T-helper 2 cell treated with Interferon-gamma antibody and Interleukin-4, amounts not matched to agents 100 ng/mL and 5 ng/mL, for 36 hours (primary cell): ENCODE measurements around the gene OR5M11. TPM values are rescaled to one million over a fixed set of nuclear protein-coding genes. Genes with fewer than 3 reads are reported as not detected.
"Not testable (repeated sequence)": the region's sequence is repeated elsewhere in the genome, so short reads cannot be mapped to it uniquely, and the experiment has no call there.

Experiments used
- intact Hi-C: fragments of 100-400 bp; cut with micrococcal nuclease; formaldehyde crosslinking; loops from one replicate; pipeline ENCODE4 v1.15.1; 2023
- total RNA-seq: library from RNA; stranded (reverse); gene quantifications from 2 replicates; pipeline ENCODE4 v1.2.3, GENCODE V29; 2022

The OR5M11 gene
- not detected in 2 replicates for total RNA-seq

DNA sequence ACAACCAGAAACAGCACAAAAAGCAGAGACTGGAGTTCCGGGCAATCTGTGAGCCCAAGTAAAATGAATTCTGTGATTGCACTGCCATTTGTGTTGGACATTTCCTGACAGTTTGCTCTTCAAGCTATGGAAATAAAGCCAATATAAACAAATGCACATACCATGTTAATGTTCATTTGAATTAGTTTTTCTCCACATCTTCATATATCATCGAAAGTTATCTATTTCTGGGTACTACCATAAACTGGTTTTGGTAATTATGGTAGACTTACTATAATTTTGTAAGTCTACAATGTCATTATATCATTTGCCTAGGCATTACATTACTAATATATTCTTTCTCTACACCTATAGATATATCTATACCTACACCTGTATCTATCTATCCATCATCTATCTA lies at the start of gene OR5M11:
Gene OR5M11 (minus strand): TSS at position 101 of the 400 bp plus-strand sequence. CDS start 0 bp downstream, at position 101.
- intact Hi-C loops: no loop called here

DNA sequence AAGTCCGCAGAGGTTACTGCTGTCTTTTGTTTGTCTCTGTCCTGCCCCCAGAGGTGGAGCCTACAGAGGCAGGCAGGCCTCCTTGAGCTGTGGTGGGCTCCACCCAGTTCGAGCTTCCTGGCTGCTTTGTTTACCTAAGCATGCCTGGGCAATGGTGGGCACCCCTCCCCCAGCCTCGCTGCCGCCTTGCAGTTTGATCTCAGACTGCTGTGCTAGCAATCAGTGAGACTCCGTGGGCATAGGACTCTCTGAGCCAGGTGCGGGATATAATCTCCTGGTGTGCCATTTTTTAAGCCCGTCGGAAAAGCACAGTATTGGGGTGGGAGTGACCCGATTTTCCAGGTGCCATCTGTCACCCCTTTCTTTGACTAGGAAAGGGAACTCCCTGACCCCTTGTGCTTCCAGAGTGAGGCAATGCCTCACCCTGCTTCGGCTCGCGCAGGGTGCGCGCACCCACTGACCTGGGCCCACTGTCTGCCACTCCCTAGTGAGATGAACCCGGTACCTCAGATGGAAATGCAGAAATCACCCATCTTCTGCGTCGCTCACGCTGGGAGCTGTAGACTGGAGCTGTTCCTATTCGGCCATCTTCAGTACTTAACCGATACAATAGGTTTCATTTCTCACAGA lies 49.1 kb upstream of the OR5M11 start:
- intact Hi-C loops: not testable (repeated sequence)

DNA sequence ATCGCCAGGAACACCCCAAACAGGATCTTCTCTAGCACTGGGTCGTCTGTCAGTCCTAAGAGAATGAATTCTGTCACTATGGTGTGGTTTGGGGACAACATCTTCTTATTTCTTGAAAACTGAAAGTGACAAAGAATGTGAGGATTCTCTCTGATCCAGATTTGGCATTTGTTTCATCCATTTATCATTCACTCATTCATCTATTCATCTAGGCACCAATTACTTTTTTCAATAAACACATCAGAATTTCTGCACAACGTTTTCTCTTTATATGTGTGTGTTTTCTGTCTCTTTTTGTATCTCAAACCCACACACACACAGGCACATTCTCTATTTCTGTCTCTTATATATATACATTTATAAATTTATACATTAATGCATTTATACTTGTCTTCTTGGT lies 34.6 kb upstream of the OR5M11 start, which contains the start of gene OR5M10:
Gene OR5M10 (minus strand): TSS at position 101 of the 400 bp plus-strand sequence. CDS start 0 bp downstream, at position 101.
- intact Hi-C loops: no loop called here

DNA sequence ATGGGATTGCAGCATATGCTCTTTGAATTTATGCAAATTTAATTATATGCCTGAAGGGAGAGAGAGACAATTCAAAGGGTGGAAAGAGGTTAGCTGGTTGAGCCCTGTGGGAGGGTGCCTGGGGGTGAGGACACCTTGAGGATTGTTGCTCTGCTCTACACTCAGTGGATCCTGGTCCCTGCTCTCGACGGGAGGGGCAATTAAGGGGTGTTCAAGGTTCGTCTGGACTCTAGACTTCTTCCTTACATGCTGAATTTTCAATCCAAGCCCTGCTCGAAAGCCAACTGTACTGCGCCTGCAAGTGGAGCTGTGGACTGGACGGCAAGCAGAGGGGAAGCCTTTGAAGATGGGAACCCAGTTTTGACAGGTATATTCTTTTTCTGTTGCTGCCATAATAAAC lies 15.5 kb upstream of the OR5M11 start:
- intact Hi-C loops: no loop called here

DNA sequence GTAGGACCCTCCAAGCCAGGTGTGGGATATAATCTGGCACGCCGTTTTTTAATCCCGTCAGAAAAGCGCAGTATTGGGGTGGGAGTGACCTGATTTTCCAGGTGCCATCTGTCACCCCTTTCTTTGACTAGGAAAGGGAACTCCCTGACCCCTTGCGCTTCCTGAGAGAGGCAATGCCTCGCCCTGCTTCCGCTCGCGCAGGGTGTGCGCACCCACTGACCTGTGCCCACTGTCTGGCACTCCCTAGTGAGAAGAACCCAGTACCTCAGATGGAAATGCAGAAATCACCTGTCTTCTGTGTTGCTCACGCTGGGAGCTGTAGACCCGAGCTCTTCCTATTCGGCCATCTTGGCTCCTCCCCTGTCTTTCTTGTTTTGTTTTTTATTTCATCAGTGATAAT lies 11.6 kb upstream of the OR5M11 start:
- intact Hi-C loops: not testable (repeated sequence)

DNA sequence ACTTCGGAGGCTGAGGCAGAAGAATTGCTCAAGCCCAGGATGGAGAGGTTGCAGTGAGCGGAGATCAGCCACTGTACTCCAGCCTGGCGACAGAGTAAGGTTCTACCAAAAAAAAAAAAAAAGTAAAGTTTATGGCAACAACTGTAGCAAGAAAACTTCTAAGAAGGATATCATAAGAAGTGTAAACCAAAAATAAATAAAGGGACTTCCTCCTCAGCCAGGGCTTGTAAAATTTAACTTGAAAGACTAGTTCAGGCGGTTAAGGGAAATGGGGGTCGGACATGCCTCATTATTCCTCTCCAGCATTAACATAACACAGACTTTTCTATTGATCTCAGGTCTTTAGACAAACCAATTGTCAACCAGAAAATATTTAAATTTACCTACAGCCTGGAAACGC lies 2.5 kb upstream of the OR5M11 start:
- intact Hi-C loops: no loop called here

DNA sequence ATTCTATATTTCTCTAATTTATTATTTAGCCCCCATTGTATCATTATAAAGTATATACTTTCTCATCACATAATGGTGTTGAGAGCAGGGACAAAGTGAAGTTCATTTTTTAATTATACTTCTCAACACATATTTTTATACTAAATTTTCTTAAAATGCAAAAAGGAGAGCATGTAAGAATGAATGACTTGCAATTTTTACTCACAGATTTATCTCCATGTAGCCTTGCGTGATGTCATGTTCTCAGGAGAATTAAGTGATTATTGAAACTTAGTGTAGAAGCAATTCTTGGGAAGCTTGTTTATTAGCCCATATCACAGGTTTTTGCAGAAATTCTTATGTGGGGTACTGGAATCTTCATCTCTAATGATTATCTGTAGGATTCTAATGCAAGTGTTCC lies 682 bp upstream of the OR5M11 start:
- intact Hi-C loops: no loop called here

DNA sequence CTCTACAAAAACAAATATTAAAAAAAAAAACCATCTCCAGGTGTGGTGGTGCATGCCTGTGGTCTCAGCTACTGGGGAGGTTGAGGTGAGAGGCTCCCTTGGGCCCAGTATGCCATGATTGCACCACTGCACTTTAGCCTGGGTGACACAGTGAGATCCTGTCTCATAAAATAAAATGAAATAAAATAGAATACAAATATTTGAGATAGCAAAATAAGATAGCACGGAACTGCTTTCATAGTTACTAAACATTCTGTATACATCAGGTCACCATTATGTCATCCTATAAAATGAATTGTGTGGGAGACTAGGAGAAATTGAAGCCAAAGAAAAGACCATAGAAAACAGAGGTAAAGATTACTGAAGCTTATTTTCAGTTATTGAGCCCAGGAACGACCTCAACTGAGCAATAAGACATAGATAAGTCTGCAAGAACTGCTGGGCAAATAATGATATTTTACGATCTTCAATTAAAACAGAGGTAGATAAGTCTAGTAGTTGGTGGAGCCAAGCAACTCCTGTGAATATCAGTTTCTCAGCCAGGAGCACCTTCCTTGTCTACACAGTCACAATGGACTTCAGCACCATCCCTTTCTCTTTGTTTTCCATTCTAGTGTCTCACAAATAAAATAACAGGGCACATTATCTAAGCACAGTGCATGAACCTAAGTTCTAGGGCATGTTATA lies 9.9 kb downstream of the OR5M11 start:
- intact Hi-C loops: no loop called here

DNA sequence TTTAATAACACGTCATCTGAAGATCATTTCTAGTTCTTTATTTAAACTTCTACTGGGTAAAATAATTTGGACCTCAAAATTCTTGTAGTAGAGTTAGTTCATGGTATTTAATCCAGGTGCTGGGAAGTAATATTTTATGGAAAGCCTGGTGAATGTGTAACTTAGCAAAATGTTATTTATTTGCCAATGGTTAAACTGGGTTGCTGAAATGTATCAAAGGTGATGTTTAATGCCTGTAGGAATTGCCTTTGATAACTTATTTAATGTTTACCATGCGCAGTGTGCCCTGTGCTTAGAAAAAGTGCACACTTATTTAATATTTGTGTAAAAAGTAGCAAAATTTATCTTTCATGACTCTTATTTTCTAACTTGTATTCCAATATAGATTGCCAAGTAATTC lies 11.2 kb downstream of the OR5M11 start:
- intact Hi-C loops: no loop called here

DNA sequence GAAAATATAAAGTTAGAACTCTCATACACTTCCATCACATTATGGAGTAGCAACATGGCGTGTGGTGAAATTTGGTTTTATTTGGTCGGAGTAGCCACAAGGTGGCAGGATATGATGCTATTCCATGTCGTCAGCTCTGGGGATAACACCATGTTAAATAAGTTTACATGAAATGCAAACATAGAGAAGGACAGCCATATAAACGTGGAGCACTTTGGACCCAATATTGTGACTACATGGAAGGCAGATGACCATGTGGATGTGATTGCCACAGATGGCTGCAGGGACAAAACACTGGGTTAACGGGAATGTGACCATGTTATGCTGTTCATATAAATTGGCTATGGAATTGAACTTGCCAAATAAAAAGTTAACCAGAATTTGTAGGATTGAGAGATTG lies 21.0 kb downstream of the OR5M11 start:
- intact Hi-C loops: no loop called here

DNA sequence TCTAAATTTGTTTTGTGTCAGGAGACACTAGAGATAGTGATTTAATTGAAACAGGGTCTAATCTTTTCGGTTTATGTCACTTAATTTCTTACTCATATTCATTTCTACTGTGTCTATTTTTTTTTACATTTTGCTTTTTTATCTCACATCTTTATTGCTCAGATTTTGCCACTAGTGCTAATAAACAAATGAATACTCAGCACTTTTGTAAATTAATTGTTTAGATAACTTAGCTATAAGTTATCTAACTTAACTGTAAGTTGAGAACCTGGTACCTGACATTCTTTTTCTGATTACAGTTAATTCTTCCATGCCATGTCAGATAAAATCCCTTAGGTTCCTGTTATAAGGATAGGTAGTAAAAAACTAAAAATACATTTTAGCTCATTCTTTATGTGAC lies 29.8 kb downstream of the OR5M11 start:
- intact Hi-C loops: no loop called here

DNA sequence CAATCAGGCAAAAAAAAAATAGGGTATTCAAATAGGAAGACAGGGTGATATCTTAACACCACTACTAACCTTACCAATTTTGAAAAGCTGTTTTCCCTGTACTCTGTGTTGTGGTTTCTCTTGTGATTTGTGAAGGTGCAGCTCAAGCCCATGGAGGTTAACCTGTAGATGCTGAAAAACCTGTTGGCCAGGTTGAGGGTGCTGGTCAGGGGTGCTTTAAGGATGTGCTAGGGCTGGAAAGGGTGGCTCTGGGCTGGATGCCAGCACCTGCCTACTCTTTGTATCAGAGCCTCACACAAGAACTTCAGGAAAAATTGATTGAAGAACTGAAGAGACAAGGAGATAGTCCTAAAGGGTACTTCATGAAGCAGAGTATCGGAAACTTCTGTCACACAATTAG lies 33.6 kb downstream of the OR5M11 start:
- intact Hi-C loops: no loop called here

DNA sequence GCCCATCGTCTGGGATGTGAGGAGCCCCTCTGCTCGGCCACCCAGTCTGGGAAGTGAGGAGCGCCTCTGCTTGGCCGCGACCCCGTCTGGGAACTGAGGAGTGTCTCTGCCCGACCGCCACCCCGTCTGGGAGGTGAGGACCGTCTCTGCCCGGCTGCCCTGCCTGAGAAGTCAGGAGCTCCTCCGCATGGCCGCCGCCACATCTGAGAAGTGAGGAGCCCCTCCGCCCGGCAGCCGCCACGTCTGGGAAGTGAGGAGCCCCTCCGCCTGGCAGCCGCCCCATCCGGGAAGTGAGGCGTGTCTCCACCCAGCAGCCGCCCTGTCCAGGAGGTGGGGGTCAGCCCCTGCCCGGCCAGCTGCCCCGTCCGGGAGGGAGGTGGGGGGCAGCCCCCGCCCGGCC lies 46.0 kb downstream of the OR5M11 start:
- intact Hi-C loops: no loop called here

DNA sequence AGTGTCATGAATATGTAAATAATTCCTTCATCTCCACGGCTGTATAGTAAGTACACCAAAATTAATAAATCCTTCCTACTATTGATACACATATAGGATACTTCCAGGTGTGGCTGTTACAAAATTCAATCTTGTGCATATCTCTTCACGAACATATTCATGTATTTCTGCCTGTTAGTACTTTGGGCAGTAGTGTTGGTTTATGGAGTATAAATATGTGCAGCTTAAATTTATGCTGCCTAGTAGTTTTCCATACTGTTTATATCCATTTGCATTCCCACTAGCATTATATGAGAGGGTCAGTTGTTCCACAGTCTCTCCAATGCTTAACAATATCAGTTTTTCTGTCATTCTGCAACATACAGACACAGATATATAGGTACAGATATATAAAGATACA lies 47.9 kb downstream of the OR5M11 start:
- intact Hi-C loops: no loop called here

Other genes with a start within 250 kb of the OR5M11 start
- not detected in 2 replicates for gene OR8K3, start 228.1 kb downstream of the OR5M11 start, total RNA-seq
- gene OR8K1, start 197.2 kb downstream of the OR5M11 start, total RNA-seq: not detected in 2 replicates
- not detected in 2 replicates for gene OR8J1, start 189.0 kb downstream of the OR5M11 start, total RNA-seq
- gene OR8U1, start 167.6 kb downstream of the OR5M11 start, total RNA-seq: not detected in 2 replicates
- not detected in 2 replicates for gene OR5AL1, start 130.6 kb downstream of the OR5M11 start, total RNA-seq
- gene OR5M3, start 69.9 kb downstream of the OR5M11 start, total RNA-seq: not detected in 2 replicates
- not detected in 2 replicates for gene OR5M8, start 51.9 kb downstream of the OR5M11 start, total RNA-seq
- gene OR5M10, start 34.5 kb upstream of the OR5M11 start, total RNA-seq: not detected in 2 replicates
- gene OR5M1, start 71.6 kb upstream of the OR5M11 start, total RNA-seq: not detected in 2 replicates
- gene OR5AP2, start 99.2 kb upstream of the OR5M11 start, total RNA-seq: not detected in 2 replicates
- not detected in 2 replicates for gene OR5AR1, start 120.4 kb upstream of the OR5M11 start, total RNA-seq
- not detected in 2 replicates for gene OR9G1, start 155.8 kb upstream of the OR5M11 start, total RNA-seq
- not detected in 2 replicates for gene OR9G4, start 205.4 kb upstream of the OR5M11 start, total RNA-seq